ENCODE data around the gene FGD4.

DNA sequence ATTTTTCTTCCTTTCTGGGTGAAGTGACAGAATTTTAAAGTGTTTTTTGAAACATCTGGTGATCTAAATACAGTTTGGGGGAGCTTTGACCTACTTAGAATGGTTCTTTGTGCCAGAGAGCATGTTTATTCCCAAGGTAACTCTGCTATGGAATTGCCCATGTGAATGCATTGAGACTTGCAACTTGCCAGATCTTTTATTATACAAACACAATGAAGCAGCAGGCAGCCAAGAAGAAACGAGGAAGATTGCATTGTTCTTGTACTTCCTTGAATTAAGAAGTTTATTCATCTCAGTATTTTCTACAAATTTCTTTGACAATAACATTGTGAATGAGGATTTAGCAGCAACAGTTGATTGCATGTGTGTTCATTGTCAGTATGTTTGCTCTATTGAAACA lies 55.5 kb downstream of the FGD4 start:
- TF ChIP-seq EP300 (IDR thresholded peaks at IDR 0.05) = no peak
- TF ChIP-seq POLR2A (IDR thresholded peaks at IDR 0.05) = no peak
- no peak for TF ChIP-seq CTCF (IDR thresholded peaks at IDR 0.05)
- TF ChIP-seq POLR2AphosphoS5 (IDR thresholded peaks at IDR 0.05) = no peak
